AG10803 (cell line): ENCODE results near the gene HLA-G.
"Not testable (repeated sequence)": the region's sequence is repeated elsewhere in the genome, so short reads cannot be mapped to it uniquely, and the experiment has no call there.

ENCODE experiments used
- DNase-seq: peaks from one replicate; pipeline ENCODE4 v3.0.0; 2010; ENCODE audit warnings: low read depth
- H3K4me3 ChIP-seq: 2 replicates; pipeline ENCODE4 v1.5.1; 2011; ENCODE audit warnings: mild to moderate bottlenecking, low read length, control low read depth
- TF ChIP-seq, protein P1 (sequence below): conservative IDR thresholded peaks from 2 replicates; pipeline ENCODE4 v1.5.1; 2011; ENCODE audit warnings: mild to moderate bottlenecking, low read length, control low read depth, inconsistent platforms

Gene HLA-G

DNA sequence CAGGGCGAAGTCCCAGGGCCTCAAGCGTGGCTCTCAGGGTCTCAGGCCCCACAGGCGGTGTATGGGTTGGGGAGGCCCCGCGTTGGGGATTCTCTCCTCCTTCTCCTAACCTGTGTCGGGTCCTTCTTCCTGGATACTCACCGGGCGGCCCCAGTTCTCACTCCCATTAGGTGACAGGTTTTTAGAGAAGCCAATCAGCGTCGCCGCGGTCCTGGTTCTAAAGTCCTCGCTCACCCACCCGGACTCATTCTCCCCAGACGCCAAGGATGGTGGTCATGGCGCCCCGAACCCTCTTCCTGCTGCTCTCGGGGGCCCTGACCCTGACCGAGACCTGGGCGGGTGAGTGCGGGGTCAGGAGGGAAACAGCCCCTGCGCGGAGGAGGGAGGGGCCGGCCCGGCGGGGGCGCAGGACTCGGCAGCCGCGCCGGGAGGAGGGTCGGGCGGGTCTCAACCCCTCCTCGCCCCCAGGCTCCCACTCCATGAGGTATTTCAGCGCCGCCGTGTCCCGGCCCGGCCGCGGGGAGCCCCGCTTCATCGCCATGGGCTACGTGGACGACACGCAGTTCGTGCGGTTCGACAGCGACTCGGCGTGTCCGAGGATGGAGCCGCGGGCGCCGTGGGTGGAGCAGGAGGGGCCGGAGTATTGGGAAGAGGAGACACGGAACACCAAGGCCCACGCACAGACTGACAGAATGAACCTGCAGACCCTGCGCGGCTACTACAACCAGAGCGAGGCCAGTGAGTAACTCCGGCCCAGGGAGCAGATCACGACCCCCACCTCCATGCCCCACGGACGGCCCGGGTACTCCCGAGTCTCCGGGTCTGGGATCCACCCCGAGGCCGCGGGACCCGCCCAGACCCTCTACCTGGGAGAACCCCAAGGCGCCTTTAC is at the start of gene HLA-G:
HLA-G (plus strand) TSS at position 247 of the 892 bp plus-strand sequence; CDS start at position 267, 20 bp downstream.
- peak within 1 kb of the TSS; percentile 35 for H3K4me3 ChIP-seq
- no peak for DNase-seq
- TF ChIP-seq, protein P1, sequence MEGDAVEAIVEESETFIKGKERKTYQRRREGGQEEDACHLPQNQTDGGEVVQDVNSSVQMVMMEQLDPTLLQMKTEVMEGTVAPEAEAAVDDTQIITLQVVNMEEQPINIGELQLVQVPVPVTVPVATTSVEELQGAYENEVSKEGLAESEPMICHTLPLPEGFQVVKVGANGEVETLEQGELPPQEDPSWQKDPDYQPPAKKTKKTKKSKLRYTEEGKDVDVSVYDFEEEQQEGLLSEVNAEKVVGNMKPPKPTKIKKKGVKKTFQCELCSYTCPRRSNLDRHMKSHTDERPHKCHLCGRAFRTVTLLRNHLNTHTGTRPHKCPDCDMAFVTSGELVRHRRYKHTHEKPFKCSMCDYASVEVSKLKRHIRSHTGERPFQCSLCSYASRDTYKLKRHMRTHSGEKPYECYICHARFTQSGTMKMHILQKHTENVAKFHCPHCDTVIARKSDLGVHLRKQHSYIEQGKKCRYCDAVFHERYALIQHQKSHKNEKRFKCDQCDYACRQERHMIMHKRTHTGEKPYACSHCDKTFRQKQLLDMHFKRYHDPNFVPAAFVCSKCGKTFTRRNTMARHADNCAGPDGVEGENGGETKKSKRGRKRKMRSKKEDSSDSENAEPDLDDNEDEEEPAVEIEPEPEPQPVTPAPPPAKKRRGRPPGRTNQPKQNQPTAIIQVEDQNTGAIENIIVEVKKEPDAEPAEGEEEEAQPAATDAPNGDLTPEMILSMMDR: no peak

- H3K4me3 ChIP-seq, DNase-seq: not testable (repeated sequence)
Observed at GRCh38 chr6:29780019-29780698, 47.5 kb upstream of the HLA-G start.

DNA sequence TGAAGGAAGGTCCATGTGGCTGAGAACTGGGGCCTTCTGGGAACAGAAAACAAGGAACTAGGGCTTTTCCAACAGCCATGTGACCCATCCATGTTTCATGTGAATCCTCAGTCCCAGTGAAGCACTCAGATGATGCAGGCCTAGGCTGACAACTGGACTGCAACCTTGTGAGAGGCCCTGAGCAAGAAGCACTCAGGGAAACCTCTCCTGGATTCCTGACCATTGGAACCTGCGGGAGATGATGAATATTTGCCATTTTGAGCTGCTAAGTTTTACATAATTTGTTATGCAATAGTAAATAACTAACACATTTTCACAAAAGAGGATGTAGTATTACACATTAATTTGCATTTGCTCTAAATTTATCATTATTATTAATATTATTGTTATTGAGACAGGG is 38.4 kb upstream of the HLA-G start:
- DNase-seq: no peak
- H3K4me3 ChIP-seq: no peak overlapping the region
- TF ChIP-seq, protein P1: no peak

- H3K4me3 ChIP-seq: no peak overlapping the region
- no peak for DNase-seq
- TF ChIP-seq, protein P1: no peak
Observed at GRCh38 chr6:29790626-29791025, 37.0 kb upstream of the HLA-G start.

DNA sequence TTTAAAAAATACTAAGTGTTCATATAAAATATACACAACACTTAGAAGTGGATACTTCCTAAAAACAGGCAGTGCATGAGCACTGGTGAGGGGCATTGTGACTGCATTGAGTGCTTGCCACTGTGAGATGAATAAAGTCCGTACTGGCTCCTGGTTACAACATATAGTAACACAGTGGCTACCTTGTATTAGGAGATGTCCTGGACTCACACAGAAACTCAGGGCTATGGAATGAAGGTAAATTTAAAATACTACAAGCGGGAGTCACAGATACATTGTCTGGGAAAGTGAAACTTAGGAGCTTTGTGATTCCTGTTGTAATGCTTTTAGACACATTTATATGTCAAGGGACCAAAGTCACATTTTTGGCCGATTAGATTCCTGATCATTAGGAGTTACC is 36.5 kb upstream of the HLA-G start:
- TF ChIP-seq, protein P1: no peak
- no peak overlapping the region for H3K4me3 ChIP-seq
- DNase-seq: peak; percentile 22

GRCh38 chr6:29791786-29792122 is 35.9 kb upstream of the HLA-G start:
- TF ChIP-seq, protein P1: no peak
- DNase-seq: no peak
- H3K4me3 ChIP-seq: peak overlapping the region; percentile 60

DNA sequence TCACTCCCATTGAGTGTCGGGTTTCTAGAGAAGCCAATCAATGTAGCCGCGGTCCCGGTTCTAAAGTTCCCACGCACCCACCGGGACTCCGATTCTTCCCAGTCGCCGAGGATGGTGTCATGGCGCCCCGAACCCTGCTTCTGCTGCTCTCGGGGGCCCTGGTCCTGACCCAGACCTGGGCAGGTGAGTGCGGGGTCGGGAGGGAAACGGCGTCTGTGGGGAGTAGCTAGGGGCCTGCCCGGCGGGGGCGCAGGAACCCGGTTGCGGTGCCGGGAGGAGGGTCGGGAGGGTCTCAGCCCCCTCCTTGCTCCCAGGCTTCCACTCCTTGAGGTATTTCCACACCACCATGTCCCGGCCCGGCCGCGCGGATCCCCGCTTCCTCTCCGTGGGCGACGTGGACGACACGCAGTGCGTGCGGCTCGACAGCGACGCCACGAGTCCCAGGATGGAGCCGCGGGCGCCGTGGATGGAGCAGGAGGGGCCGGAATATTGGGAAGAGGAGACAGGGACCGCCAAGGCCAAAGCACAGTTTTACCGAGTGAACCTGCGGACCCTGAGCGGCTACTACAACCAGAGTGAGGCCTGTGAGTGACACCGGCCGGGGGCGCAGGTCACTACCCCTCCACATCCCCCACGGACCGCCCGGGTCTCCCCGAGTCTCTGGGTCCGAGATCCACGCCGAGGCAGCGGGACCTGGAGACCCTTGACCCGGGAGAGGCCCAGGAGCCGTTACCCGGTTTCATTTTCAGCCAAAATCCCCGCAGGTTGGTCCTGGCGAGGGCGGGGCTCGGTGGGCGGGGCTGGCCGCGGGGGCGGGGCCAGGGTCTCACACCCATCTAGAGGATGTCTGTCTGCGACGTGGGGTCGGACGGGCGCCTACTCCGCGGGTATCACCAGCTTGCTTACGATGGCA is 35.2 kb upstream of the HLA-G start:
- DNase-seq: peak; percentile 25
- TF ChIP-seq, protein P1: peak; percentile 49
- H3K4me3 ChIP-seq: peak overlapping the region; percentile 60
